ENCODE data around the gene C15orf61.

DNA sequence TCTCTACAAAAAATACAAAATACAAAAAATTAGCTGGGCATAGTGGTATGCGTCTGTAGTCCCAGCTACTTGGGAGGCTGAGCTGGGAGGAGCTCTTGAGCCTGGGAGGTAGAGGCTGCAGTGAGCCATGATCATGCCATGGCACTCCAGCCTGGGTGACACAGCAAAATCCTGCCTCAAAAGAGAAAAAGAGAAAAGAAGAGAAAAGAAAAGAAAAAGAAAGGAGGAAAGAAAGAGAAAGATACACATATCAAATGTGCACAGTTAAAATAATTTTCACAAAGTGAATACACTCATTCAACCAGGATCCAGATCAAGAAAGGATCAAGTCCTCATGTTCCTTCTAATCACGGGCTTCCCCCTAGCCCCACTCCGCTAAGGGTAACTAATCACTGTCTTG, 5.8 kb upstream of the C15orf61 start:
- TF ChIP-seq, protein P1, sequence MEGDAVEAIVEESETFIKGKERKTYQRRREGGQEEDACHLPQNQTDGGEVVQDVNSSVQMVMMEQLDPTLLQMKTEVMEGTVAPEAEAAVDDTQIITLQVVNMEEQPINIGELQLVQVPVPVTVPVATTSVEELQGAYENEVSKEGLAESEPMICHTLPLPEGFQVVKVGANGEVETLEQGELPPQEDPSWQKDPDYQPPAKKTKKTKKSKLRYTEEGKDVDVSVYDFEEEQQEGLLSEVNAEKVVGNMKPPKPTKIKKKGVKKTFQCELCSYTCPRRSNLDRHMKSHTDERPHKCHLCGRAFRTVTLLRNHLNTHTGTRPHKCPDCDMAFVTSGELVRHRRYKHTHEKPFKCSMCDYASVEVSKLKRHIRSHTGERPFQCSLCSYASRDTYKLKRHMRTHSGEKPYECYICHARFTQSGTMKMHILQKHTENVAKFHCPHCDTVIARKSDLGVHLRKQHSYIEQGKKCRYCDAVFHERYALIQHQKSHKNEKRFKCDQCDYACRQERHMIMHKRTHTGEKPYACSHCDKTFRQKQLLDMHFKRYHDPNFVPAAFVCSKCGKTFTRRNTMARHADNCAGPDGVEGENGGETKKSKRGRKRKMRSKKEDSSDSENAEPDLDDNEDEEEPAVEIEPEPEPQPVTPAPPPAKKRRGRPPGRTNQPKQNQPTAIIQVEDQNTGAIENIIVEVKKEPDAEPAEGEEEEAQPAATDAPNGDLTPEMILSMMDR (conservative IDR thresholded peaks at IDR 0.05; ENCODE audit: low read length), result no peak
- no peak for TF ChIP-seq EZH2phosphoT487 (IDR thresholded peaks at IDR 0.05; ENCODE audit: borderline replicate concordance)

Data from Loucy (cell line).